Cardiac fibroblast (primary cell): ENCODE data around the gene LTB.
A peak's percentile ranks its signal among the peaks of the same experiment; 100 is the strongest.

Experiments
- DNase-seq, 2 donors: peaks; one replicate each; pipeline versions ENCODE4 v3.0.0 to v3.0.0-alpha.2; 2010; ENCODE audit warnings: low read depth in 2 of 2
- H3K4me3 ChIP-seq, 2 donors: replicated peaks in 1 of 2; 1 replicate in 1 of 2; 2 replicates in 1 of 2; pipeline ENCODE4 v1.5.1; 2011; ENCODE audit warnings: low read depth in 2 of 2, low read length in 2 of 2, mild to moderate bottlenecking in 2 of 2, moderate library complexity in 1 of 2
- CTCF ChIP-seq: IDR thresholded peaks from one replicate; pipeline ENCODE4 v1.5.1; 2011; ENCODE audit warnings: low read depth, mild to moderate bottlenecking, low read length, inconsistent platforms

The LTB gene

GRCh38 chr6:31587791-31588777 lies 5.9 kb upstream of the LTB start:
- H3K4me3 ChIP-seq: no peak overlapping the region
- no peak for TF ChIP-seq CTCF
- DNase-seq: no peak

DNA sequence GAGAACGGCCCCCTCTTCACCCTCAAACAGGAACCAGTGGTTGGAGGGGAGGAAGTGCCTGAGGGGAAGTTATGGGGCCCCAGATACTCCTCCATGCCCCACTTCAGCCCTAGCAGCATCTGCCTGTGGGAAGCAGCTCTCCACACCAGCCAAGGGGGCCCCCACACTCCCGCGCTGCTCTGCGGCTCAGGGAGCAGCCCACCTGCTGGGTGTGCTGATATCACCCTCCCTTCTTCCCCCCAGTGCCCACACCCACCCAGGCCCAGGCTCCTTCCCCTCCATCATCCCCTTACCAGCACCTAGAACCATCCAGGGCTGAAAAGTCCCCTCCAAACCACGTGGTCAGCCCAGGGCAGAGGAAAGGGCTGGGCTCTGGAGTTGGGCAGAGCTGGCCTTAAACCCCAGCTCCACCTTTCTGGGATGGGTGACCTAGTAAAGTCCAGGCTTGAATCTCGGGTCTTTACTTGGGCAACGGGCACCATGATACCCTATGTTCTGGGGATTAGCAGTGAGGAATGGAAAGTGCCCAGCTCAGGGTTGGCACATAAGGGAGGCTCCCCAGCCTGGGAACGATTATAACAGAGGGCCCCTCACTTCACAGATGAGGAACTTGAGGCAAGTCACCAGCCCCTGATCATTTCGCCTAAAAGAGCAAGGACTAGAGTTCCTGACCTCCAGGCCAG lies 4.5 kb upstream of the LTB start:
- DNase-seq: no peak
- H3K4me3 ChIP-seq: no peak overlapping the region

GRCh38 chr6:31586008-31586407 lies 3.8 kb upstream of the LTB start, which contains the start of gene LST1:
TSS of gene LST1 (plus strand) at chr6:31586277. CDS start at chr6:31587300, 1,023 bp downstream.
- peak in 1 of 2 donors; percentile 42 for DNase-seq
- no peak within 1 kb of the TSS for H3K4me3 ChIP-seq

More for the DNA sequence above, 4.5 kb upstream of the LTB start:
- TF ChIP-seq CTCF: no peak

DNA sequence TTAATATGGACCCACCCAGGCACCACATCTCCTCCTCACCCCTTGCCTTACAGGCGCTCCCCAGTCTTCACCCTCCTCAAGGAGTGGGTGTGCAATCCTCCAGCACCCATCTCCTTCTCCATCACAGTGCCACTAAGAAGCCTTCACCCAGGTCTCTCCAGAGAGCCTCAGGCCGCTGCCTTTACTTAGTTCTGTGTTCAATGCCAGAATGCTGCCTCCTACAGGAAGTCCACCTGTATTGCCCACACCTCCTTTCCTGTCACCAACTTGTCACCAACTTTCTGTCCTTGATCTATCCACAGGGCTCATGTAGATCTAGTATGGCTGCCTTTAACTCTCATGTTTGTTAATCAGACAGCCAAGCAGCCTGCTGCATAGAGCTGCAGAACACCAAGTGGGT lies 3.3 kb upstream of the LTB start:
- H3K4me3 ChIP-seq: no peak overlapping the region
- TF ChIP-seq CTCF: peak; percentile 43
- DNase-seq: no peak

More at GRCh38 chr6:31586008-31586407, 3.8 kb upstream of the LTB start, which contains the start of gene LST1:
- TF ChIP-seq CTCF: no peak

- TF ChIP-seq CTCF: no peak
- H3K4me3 ChIP-seq: peak overlapping the region; percentile 84 to 90
- no peak for DNase-seq
Observed at GRCh38 chr6:31581434-31582229, 592 bp downstream of the LTB start.

DNA sequence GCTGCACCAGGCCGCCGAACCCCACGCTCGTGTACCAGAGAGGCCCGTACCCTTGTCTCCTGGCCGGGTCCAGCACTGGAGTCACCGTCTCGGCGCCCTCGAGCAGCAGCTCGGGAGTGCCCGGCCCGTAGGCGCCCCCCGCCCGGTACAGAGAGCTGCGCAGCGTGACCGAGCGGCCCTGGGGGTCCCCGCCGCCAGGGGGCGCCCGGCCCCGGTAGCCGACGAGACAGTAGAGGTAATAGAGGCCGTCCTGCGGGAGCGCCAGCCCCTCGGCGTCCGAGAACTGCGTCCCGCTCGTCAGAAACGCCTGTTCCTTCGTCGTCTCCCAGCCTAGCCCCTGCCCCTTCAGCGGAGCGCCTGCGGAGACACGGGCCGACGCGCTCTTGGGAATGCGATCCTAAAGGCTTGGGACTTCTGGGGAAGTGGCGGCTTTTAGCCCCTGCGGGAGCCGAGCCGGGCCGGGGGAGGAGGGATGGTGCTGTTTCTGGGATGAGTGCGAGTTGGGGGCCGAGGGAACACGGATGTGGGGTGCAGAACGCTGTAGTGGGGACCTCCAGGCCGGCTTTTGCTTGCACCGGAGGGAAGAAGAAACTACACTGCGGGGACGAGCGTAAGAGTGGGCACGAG lies 1.3 kb downstream of the LTB start:
- TF ChIP-seq CTCF: peak; percentile 71
- peak; percentile 75 to 86 for DNase-seq
- peak overlapping the region; percentile 84 to 90 for H3K4me3 ChIP-seq
